Stimulated activated CD4-positive, alpha-beta T cell treated with anti-CD3 and anti-CD28 coated beads, Interleukin-1b, Interleukin-23, amount 100 ng/mL, for 24 hours (primary cell): ENCODE measurements around the gene ZFYVE28.

ENCODE experiments used
- DNase-seq, 4 experiments: peaks; one replicate each; pipeline ENCODE4 v3.0.0-alpha.2; 2020; ENCODE audit warnings: low read depth in 4 of 4, low spot score in 1 of 4

Gene ZFYVE28

GRCh38 chr4:2428496-2429213 is 10.2 kb upstream of the ZFYVE28 start:
- no peak for DNase-seq

- DNase-seq = no peak
These were observed 9.2 kb upstream of the ZFYVE28 start for GRCh38 chr4:2427383-2428334.

GRCh38 chr4:2426711-2427275 is 8.3 kb upstream of the ZFYVE28 start:
- DNase-seq = no peak

- no peak for DNase-seq
These were observed 7.6 kb upstream of the ZFYVE28 start for GRCh38 chr4:2426069-2426397.

GRCh38 chr4:2425386-2426068 is 7.1 kb upstream of the ZFYVE28 start:
- DNase-seq = no peak

GRCh38 chr4:2424581-2424980 is 6.1 kb upstream of the ZFYVE28 start:
- no peak for DNase-seq

GRCh38 chr4:2423695-2424094 is 5.2 kb upstream of the ZFYVE28 start:
- no peak for DNase-seq

GRCh38 chr4:2423066-2423465 is 4.6 kb upstream of the ZFYVE28 start:
- no peak for DNase-seq

GRCh38 chr4:2421928-2422327 is 3.5 kb upstream of the ZFYVE28 start:
- no peak for DNase-seq

- DNase-seq = no peak
These were observed 1.4 kb upstream of the ZFYVE28 start for GRCh38 chr4:2419814-2420213.

GRCh38 chr4:2418650-2419571 is 466 bp upstream of the ZFYVE28 start, which contains the start of gene CFAP99:
Gene CFAP99 (plus strand): TSS chr4:2418955.
- peak; percentile 94 to 99 (median 96) for DNase-seq

- DNase-seq = no peak
These were observed 1.1 kb downstream of the ZFYVE28 start for GRCh38 chr4:2417226-2417764.

GRCh38 chr4:2416564-2417225 is 1.8 kb downstream of the ZFYVE28 start:
- DNase-seq = no peak

GRCh38 chr4:2415881-2416563 is 2.4 kb downstream of the ZFYVE28 start:
- no peak for DNase-seq

GRCh38 chr4:2415213-2415612 is 3.2 kb downstream of the ZFYVE28 start:
- DNase-seq = no peak

GRCh38 chr4:2413821-2414610 is 4.4 kb downstream of the ZFYVE28 start:
- no peak for DNase-seq

GRCh38 chr4:2412885-2413716 is 5.3 kb downstream of the ZFYVE28 start:
- DNase-seq = peak; percentile 51 to 75 (median 56)
